GM12878 (cell line): ENCODE results near the gene CAV2. TPM values are rescaled to one million over a fixed set of nuclear protein-coding genes. Genes with fewer than 3 reads are reported as not detected.

Source experiments
- ATAC-seq: fragments of 200-7000 bp; cut with Tn5 transposase; 3 replicates; pipeline ENCODE4 v1.9.1; 2020; ENCODE audit warnings: mild to moderate bottlenecking, moderate library complexity
- BruUV-seq: library from RNA; stranded (reverse); fragments of 400-500 nt; replicated peaks from 2 replicates; lab custom pipeline; 2021; lab: Mats Ljungman, UMichigan
- CTCF ChIA-PET: fragments of 300-600 bp; sonication (Branson Sonifier 250); formaldehyde crosslinking; extraction: SDS; loops from one replicate; lab custom pipeline; 2021; ENCODE audit warnings: inconsistent platforms; lab: Yijun Ruan, JAX
- POLR2A ChIA-PET: fragments of 350-600 bp; formaldehyde crosslinking; extraction: SDS; loops from one replicate; lab custom pipeline; 2021; ENCODE audit warnings: inconsistent platforms; lab: Charles Lee
- RAD21 ChIA-PET: fragments of 300-600 bp; sonication (Branson Sonifier 250); formaldehyde crosslinking; loops from one replicate; lab custom pipeline; 2023; ENCODE audit warnings: antibody characterized with exemption; ENCODE audit not compliant: unreplicated experiment; lab: Charles Lee
- SMC1A ChIA-PET: fragments of 300-600 bp; sonication (Branson Sonifier 250); formaldehyde crosslinking; loops from one replicate; lab custom pipeline; 2023; ENCODE audit not compliant: unreplicated experiment, uncharacterized antibody; lab: Charles Lee
- DNase-seq: peaks from one replicate; pipeline ENCODE4 v3.0.0-alpha.2; 2011; ENCODE audit warnings: low read depth, low spot score
- FAIRE-seq: peaks from 3 replicates; lab custom pipeline; 2011; peaks lifted over from hg19 to GRCh38; lab: Jason Lieb, UNC
- H2AFZ ChIP-seq: 2 replicates; pipeline ENCODE4 v1.6.0; 2011; ENCODE audit warnings: low read depth, low read length, control low read depth; ENCODE audit not compliant: control insufficient read depth
- H3K27ac ChIP-seq: 2 replicates; pipeline ENCODE4 v1.5.1; 2011; ENCODE audit warnings: control low read depth; ENCODE audit not compliant: control insufficient read depth, insufficient read depth
- H3K27me3 ChIP-seq, 2 experiments: replicated peaks in 1 of 2; 2 replicates each; pipeline versions ENCODE4 v1.6.0 to v1.6.1; 2011; ENCODE audit warnings: low read length in 1 of 2; ENCODE audit not compliant: control insufficient read depth in 2 of 2, insufficient read depth in 2 of 2
- H3K36me3 ChIP-seq, 2 experiments: 2 replicates each; pipeline ENCODE4 v1.5.1; 2011; ENCODE audit warnings: low read length in 1 of 2; ENCODE audit not compliant: control insufficient read depth in 2 of 2, insufficient read depth in 2 of 2
- H3K4me1 ChIP-seq: 2 replicates; pipeline ENCODE4 v1.6.1; 2011; ENCODE audit warnings: mild to moderate bottlenecking, low read length, moderate library complexity, mixed read lengths; ENCODE audit not compliant: control insufficient read depth, insufficient read depth
- H3K4me2 ChIP-seq: 2 replicates; pipeline ENCODE4 v1.6.0; 2011; ENCODE audit warnings: control low read depth; ENCODE audit not compliant: control insufficient read depth, insufficient read depth
- H3K4me3 ChIP-seq: fragments of 200-600 bp; sonication (generic); 2 replicates; pipeline ENCODE4 v1.5.1; 2016
- H3K79me2 ChIP-seq: 2 replicates; pipeline ENCODE4 v1.6.0; 2011; ENCODE audit warnings: low read length; ENCODE audit not compliant: control insufficient read depth, insufficient read depth
- H3K9ac ChIP-seq: 2 replicates; pipeline ENCODE4 v1.8.0; 2011; ENCODE audit warnings: low read length, control low read depth, mixed read lengths; ENCODE audit not compliant: control insufficient read depth, insufficient read depth
- H3K9me3 ChIP-seq: replicated peaks from 3 replicates; pipeline ENCODE4 v1.5.1; 2011; ENCODE audit warnings: mild to moderate bottlenecking, low read length; ENCODE audit not compliant: control insufficient read depth, insufficient read depth
- H4K20me1 ChIP-seq: 2 replicates; pipeline ENCODE4 v1.6.0; 2011; ENCODE audit not compliant: control insufficient read depth, insufficient read depth
- BRCA1 ChIP-seq: IDR thresholded peaks from 2 replicates; pipeline ENCODE4 v1.6.1; 2011; ENCODE audit warnings: low read depth, low read length, improper control_type of control experiment
- GATAD2B ChIP-seq: fragments of 450-650 bp; conservative IDR thresholded peaks from 2 replicates; pipeline ENCODE4 v1.6.1; 2017; ENCODE audit warnings: low read depth, mild to moderate bottlenecking, moderate library complexity
- NR2F1 ChIP-seq: fragments of 450-650 bp; conservative IDR thresholded peaks from 2 replicates; pipeline ENCODE4 v1.6.1; 2017; ENCODE audit warnings: mild to moderate bottlenecking
- PAX5 ChIP-seq: IDR thresholded peaks from 2 replicates; pipeline ENCODE4 v1.6.1; 2011; ENCODE audit warnings: low read depth, low read length, borderline replicate concordance
- POLR2AphosphoS5 ChIP-seq: IDR thresholded peaks from 2 replicates; pipeline ENCODE4 v1.6.1; 2011; ENCODE audit warnings: mild to moderate bottlenecking, low read length, inconsistent platforms
- RAD21 ChIP-seq: IDR thresholded peaks from 2 replicates; pipeline ENCODE4 v1.6.1; 2011; ENCODE audit warnings: mild to moderate bottlenecking, low read depth, low read length, moderate library complexity; ENCODE audit not compliant: insufficient read depth
- RBBP5 ChIP-seq: fragments of 200-600 bp; sonication (generic); conservative IDR thresholded peaks from 2 replicates; pipeline ENCODE4 v1.6.1; 2016
- SIX5 ChIP-seq: IDR thresholded peaks from 2 replicates; pipeline ENCODE4 v1.6.1; 2011; ENCODE audit warnings: mild to moderate bottlenecking, low read depth, low read length, moderate library complexity; ENCODE audit not compliant: severe bottlenecking
- WRNIP1 ChIP-seq: IDR thresholded peaks from 2 replicates; pipeline ENCODE4 v1.6.1; 2011; ENCODE audit warnings: low read depth, low read length, improper control_type of control experiment, borderline replicate concordance
- YBX1 ChIP-seq: fragments of 450-650 bp; IDR thresholded peaks from 2 replicates; pipeline ENCODE4 v1.6.1; 2016; ENCODE audit warnings: antibody characterized with exemption
- ZNF384 ChIP-seq: IDR thresholded peaks from 2 replicates; pipeline ENCODE4 v1.6.1; 2012; ENCODE audit warnings: low read depth, mild to moderate bottlenecking, low read length, improper control_type of control experiment, borderline replicate concordance
- in situ Hi-C: fragments of 300-500 bp; cut with MboI; formaldehyde crosslinking; loops from 9 replicates; pipeline ENCODE4 v1.14.3; 2018; ENCODE audit warnings: mixed read lengths
- intact Hi-C: fragments of 100-400 bp; cut with micrococcal nuclease; formaldehyde crosslinking; loops from one replicate; pipeline ENCODE4 v1.14.2; 2022; ENCODE audit not compliant: unreplicated experiment
- polyA plus RNA-seq, 11 experiments: library from polyadenylated mRNA; depleted of rRNA in 4 of 11; unstranded in 6 of 11; stranded (reverse) in 5 of 11; fragments of >200 nt; fragmentation: Nextera tagmentation in 4 of 11; fragmentation: Illumina TruSeq in 1 of 11; extraction: Ambion mirVana in 4 of 11; extraction: Trizol in 1 of 11; gene quantifications; 1 replicate in 1 of 11; 2 replicates in 10 of 11; pipeline versions ENCODE4 v1.2.1 to v1.2.3, GENCODE V29; 2011 to 2016; ENCODE audit warnings: inconsistent platforms in 2 of 11, missing spikeins in 2 of 11, low read depth in 1 of 11
- total RNA-seq, 4 experiments: library from RNA; depleted of rRNA in 3 of 4; stranded (reverse); fragments of >200 nt in 3 of 4; fragmentation: Illumina TruSeq in 1 of 4; extraction: Trizol in 1 of 4; gene quantifications; 2 replicates each; pipeline versions ENCODE4 v1.2.1 to v1.2.3, GENCODE V29; 2013 to 2021
- TF ChIP-seq, protein P1 (sequence below): fragments of 450-650 bp; formaldehyde crosslinking; IDR thresholded peaks from 2 replicates; pipeline ENCODE4 v1.4.0; 2022; ENCODE audit warnings: mild to moderate bottlenecking, moderate library complexity
- TF ChIP-seq, protein P2 (sequence below): IDR thresholded peaks from 2 replicates; pipeline ENCODE4 v1.6.1; 2012; ENCODE audit warnings: low read depth, low read length, improper control_type of control experiment
- TF ChIP-seq, protein P3 (sequence below): fragments of 150-350 bp; IDR thresholded peaks from 2 replicates; pipeline ENCODE4 v1.6.1; 2014; ENCODE audit warnings: mild to moderate bottlenecking, low read depth, low read length
- TF ChIP-seq, protein P4 (sequence below): fragments of 450-650 bp; IDR thresholded peaks from 2 replicates; pipeline ENCODE4 v1.6.1; 2016; ENCODE audit warnings: mild to moderate bottlenecking

Gene CAV2
- total and polyA plus RNA-seq, 10 of the 15 experiments (the other 5 are each of a cell fraction or from before 2014, with no cell fraction given): 0.77 to 11.4 (median 2.5) TPM

DNA sequence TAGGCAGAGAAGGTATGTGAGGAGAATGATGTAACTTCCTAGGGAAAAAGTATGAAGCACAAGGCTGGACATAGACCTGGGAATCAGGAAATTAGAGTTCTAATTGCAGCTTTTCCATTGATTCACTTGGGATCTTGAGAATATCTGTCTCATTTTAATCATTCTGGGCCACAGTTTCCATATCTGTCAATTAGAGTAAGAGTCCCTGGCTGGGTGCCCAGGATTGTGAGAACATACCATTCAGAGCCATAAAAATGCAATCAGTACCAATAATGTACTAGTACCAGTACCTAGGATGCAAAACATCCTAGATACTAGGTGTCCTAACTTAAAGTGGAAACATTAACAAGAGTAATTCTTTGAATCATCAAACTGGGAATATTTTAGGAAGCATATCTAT is 54.9 kb downstream of the CAV2 start:
- FAIRE-seq (no peak), ATAC-seq (no peak), DNase-seq (no peak)
- ChIA-PET CTCF (interaction anchor here (0.7 kb wide), 1 partner anchor 28 kb away, joined by 4 read pairs; no protein-coding TSS in a partner anchor), SMC1A (interaction anchor here (0.7 to 1.1 kb wide), 2 partner anchors 28 to 437 kb away, joined by 3 read pairs; no protein-coding TSS in a partner anchor), RAD21 (no interaction called here), POLR2A (no interaction called here)
- TF ChIP-seq, protein P1, sequence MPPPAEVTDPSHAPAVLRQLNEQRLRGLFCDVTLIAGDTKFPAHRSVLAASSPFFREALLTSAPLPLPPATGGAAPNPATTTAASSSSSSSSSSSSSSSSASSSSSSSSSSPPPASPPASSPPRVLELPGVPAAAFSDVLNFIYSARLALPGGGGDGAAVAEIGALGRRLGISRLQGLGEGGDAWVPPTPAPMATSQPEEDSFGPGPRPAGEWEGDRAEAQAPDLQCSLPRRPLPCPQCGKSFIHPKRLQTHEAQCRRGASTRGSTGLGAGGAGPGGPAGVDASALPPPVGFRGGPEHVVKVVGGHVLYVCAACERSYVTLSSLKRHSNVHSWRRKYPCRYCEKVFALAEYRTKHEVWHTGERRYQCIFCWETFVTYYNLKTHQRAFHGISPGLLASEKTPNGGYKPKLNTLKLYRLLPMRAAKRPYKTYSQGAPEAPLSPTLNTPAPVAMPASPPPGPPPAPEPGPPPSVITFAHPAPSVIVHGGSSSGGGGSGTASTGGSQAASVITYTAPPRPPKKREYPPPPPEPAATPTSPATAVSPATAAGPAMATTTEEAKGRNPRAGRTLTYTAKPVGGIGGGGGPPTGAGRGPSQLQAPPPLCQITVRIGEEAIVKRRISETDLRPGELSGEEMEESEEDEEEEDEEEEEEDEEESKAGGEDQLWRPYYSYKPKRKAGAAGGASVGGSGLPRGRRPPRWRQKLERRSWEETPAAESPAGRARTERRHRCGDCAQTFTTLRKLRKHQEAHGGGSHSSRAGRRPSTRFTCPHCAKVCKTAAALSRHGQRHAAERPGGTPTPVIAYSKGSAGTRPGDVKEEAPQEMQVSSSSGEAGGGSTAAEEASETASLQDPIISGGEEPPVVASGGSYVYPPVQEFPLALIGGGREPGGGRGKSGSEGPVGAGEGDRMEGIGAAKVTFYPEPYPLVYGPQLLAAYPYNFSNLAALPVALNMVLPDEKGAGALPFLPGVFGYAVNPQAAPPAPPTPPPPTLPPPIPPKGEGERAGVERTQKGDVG (CRISPR knock-in tag): no peak
- TF ChIP-seq, protein P2, sequence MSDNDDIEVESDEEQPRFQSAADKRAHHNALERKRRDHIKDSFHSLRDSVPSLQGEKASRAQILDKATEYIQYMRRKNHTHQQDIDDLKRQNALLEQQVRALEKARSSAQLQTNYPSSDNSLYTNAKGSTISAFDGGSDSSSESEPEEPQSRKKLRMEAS: no peak
- TF ChIP-seq NR2F1 (no peak), ZNF384 (no peak), YBX1 (no peak), BRCA1 (no peak), RAD21 (no peak), RBBP5 (no peak), PAX5 (no peak), GATAD2B (no peak), POLR2AphosphoS5 (no peak), WRNIP1 (no peak), SIX5 (no peak)
- TF ChIP-seq, protein P3, sequence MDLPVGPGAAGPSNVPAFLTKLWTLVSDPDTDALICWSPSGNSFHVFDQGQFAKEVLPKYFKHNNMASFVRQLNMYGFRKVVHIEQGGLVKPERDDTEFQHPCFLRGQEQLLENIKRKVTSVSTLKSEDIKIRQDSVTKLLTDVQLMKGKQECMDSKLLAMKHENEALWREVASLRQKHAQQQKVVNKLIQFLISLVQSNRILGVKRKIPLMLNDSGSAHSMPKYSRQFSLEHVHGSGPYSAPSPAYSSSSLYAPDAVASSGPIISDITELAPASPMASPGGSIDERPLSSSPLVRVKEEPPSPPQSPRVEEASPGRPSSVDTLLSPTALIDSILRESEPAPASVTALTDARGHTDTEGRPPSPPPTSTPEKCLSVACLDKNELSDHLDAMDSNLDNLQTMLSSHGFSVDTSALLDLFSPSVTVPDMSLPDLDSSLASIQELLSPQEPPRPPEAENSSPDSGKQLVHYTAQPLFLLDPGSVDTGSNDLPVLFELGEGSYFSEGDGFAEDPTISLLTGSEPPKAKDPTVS: no peak
- TF ChIP-seq, protein P4, sequence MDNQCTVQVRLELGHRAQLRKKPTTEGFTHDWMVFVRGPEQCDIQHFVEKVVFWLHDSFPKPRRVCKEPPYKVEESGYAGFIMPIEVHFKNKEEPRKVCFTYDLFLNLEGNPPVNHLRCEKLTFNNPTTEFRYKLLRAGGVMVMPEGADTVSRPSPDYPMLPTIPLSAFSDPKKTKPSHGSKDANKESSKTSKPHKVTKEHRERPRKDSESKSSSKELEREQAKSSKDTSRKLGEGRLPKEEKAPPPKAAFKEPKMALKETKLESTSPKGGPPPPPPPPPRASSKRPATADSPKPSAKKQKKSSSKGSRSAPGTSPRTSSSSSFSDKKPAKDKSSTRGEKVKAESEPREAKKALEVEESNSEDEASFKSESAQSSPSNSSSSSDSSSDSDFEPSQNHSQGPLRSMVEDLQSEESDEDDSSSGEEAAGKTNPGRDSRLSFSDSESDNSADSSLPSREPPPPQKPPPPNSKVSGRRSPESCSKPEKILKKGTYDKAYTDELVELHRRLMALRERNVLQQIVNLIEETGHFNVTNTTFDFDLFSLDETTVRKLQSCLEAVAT: no peak
- no peak overlapping the region for H3K4me3 ChIP-seq
- H3K9me3 ChIP-seq: no peaks in the 10 kb centered on the region
- no peaks in the 10 kb centered on the region for H4K20me1 ChIP-seq
- H2AFZ ChIP-seq: no peak overlapping the region
- intact Hi-C loops: no loop called here
- no peak overlapping the region for H3K4me2 ChIP-seq
- H3K4me1 ChIP-seq: 0 out of 2 replicates have a peak, but pooled peaks cover 4% of the 10 kb centered on the region
- in situ Hi-C loops: no loop called here
- H3K36me3 ChIP-seq: no peaks in the 10 kb centered on the region
- H3K27ac ChIP-seq: no peak overlapping the region
- no peak overlapping the region for H3K9ac ChIP-seq
- no peaks in the 10 kb centered on the region for H3K79me2 ChIP-seq
- BruUV-seq: no TSS peak
- H3K27me3 ChIP-seq: no peaks in the 10 kb centered on the region
